GM23248 (cell line): ENCODE measurements around the gene EXOC1.

Source experiments
- EZH2 ChIP-seq: fragments of 200-600 bp; sonication (generic); IDR thresholded peaks from 2 replicates; pipeline ENCODE4 v1.6.1; 2018; ENCODE audit warnings: antibody characterized with exemption, mild to moderate bottlenecking; ENCODE audit not compliant: insufficient read depth, poor library complexity, severe bottlenecking
- EZH2phosphoT487 ChIP-seq: fragments of 200-600 bp; sonication (generic); IDR thresholded peaks from 2 replicates; pipeline ENCODE4 v1.6.1; 2018; ENCODE audit warnings: antibody characterized with exemption, moderate library complexity, mild to moderate bottlenecking, low read depth; ENCODE audit not compliant: insufficient read depth

DNA sequence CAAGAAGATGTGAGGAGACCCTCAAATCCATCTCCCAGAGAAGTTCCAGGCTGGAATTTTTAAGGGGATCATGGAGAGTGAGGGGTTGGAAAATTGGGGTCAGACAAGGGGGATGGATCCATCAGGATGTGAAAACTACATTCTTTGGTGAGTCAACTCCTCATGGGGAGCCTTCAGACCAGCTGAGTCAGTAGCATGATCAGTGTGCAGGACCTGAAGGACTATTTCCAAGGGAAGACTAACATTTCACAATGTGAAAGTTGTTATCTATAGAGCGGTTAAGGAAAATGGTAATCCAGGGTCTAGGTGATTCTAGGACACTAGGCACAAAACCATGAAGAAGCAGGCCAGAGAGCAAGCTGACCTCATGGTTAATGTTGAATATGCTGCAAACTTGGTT is 56.7 kb downstream of the EXOC1 start:
- TF ChIP-seq EZH2 (no peak), EZH2phosphoT487 (no peak)
